GM19099 (cell line): ENCODE measurements around the gene C1R.

Source experiments
- POLR2A ChIP-seq: IDR thresholded peaks from 3 replicates; pipeline ENCODE4 v1.6.1; 2011; ENCODE audit warnings: low read depth; ENCODE audit not compliant: insufficient read length; ENCODE audit errors: extremely low read depth

The C1R gene

GRCh38 chr12:7042842-7043241 lies 49.4 kb downstream of the C1R start:
- TF ChIP-seq POLR2A: no peak

- TF ChIP-seq POLR2A: no peak
Observed at GRCh38 chr12:7039403-7039802, 52.8 kb downstream of the C1R start.

GRCh38 chr12:7038591-7038990 lies 53.7 kb downstream of the C1R start:
- TF ChIP-seq POLR2A: no peak

- no peak for TF ChIP-seq POLR2A
Observed at GRCh38 chr12:7035463-7035862, 56.8 kb downstream of the C1R start.

GRCh38 chr12:7034464-7034863 lies 57.8 kb downstream of the C1R start:
- no peak for TF ChIP-seq POLR2A

- no peak for TF ChIP-seq POLR2A
Observed at GRCh38 chr12:7032990-7033389, 59.3 kb downstream of the C1R start.

- TF ChIP-seq POLR2A: no peak
Observed at GRCh38 chr12:7031306-7031705, 60.9 kb downstream of the C1R start.
